Measurements from ENCODE around the gene SCAMP1.
"Not testable (repeated sequence)": the region's sequence is repeated elsewhere in the genome, so short reads cannot be mapped to it uniquely, and the experiment has no call there.

The SCAMP1 gene

DNA sequence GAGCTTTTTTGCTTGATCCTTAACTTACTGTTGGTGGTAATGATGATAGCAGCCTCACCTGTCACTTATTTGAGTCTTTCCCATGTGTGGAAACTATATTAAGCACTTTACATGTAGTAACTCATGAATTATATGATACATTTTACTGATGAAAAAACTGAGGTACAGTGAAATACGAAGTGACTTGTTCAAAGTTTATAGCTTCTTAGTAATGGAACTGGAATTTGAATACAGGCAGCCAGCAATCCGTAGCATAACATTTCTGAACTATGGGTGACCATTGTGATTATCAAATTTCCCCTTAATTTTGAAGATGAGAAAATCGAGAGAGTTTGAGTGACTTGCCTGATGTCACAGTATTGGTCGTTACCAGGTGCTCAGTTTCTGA, 17.3 kb downstream of the SCAMP1 start:
- CTCF ChIA-PET = no interaction called here

DNA sequence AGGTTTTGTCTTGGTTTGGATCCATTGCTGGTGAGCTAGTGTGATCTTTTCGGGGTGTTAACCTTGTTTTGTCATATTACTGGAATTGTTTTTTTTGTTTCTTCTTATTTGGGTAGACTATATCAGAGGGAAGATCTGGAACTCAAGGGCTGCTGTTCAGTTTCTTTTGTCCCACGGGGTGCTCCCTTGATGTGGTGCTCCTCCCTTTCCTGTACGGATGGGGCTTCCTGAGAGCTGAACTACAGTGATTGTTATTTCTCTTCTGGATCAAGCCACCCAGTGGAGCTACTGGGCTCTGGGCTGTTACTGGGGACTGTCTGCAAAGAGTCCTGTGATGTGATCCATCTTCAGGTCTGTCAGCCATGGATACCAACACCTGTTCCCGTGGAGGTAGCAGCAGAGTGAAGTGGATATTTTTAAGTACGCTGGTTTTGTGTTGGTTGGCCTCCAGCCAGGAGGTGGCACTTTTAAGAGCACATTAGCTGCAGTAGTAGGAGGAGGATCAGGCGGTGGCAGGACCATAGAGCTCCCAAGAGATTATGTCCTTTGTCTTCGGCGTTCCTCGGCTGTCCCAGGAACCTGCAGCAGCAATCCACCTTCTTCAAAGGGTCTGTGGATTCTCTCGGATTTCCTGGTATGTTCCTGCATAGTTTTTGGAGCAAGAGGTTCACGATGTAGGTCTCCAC, 27.2 kb downstream of the SCAMP1 start:
- ChIA-PET POLR2A (no interaction called here), CTCF (no interaction called here)
- H3K4me3 ChIP-seq (ENCODE audit: low read depth, low read length) = no peak overlapping the region
- TF ChIP-seq, protein P1, sequence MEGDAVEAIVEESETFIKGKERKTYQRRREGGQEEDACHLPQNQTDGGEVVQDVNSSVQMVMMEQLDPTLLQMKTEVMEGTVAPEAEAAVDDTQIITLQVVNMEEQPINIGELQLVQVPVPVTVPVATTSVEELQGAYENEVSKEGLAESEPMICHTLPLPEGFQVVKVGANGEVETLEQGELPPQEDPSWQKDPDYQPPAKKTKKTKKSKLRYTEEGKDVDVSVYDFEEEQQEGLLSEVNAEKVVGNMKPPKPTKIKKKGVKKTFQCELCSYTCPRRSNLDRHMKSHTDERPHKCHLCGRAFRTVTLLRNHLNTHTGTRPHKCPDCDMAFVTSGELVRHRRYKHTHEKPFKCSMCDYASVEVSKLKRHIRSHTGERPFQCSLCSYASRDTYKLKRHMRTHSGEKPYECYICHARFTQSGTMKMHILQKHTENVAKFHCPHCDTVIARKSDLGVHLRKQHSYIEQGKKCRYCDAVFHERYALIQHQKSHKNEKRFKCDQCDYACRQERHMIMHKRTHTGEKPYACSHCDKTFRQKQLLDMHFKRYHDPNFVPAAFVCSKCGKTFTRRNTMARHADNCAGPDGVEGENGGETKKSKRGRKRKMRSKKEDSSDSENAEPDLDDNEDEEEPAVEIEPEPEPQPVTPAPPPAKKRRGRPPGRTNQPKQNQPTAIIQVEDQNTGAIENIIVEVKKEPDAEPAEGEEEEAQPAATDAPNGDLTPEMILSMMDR (IDR thresholded peaks at IDR 0.05; ENCODE audit: insufficient read depth, low read length, missing control alignments) = no peak
- DNase-seq (ENCODE audit: low read depth, low spot score) = no peak

More for the DNA sequence above, 17.3 kb downstream of the SCAMP1 start:
- POLR2A ChIA-PET = no interaction called here
- TF ChIP-seq, protein P1 (IDR thresholded peaks at IDR 0.05; ENCODE audit: insufficient read depth, low read length, missing control alignments) = no peak
- no peak for DNase-seq (ENCODE audit: low read depth, low spot score)
- H3K4me3 ChIP-seq (ENCODE audit: low read depth, low read length) = no peak overlapping the region

DNA sequence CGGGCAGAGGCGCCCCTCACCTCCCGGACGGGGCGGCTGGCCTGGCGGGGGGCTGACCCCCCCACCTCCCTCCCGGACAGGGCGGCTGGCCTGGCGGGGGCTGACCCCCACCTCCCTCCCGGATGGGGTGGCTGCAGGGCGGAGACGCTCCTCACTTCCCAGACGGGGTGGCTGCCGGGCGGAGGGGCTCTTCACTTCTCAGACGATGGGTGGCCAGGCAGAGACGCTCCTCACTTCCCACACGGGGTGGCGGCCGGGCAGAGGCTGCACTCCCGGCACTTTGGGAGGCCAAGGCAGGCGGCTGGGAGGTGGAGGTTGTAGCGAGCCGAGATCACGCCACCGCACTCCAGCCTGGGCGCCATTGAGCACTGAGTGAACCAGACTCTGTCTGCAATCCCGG, 30.9 kb downstream of the SCAMP1 start:
- CTCF ChIA-PET; DNase-seq (ENCODE audit: low read depth, low spot score); H3K4me3 ChIP-seq (ENCODE audit: low read depth, low read length); POLR2A ChIA-PET: not testable (repeated sequence)

DNA sequence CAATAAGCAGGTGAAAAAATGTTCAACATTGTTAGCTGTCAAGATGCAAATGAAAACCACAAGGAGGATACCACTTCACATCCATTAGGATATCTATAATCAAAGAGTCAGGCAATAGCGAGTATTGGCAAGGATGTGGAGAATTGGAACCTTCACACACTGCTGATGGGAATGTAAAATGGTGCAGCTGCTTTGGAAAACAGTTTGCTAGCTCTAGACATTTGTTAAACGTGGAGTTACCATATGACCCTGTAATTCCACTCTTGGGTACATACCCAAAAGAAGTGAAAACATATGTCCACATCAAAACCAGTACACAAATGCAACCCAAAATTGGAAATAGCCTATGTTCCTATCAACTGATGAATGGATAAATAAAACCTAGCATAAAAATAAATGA, 37.4 kb downstream of the SCAMP1 start:
- no peak for DNase-seq (ENCODE audit: low read depth, low spot score)
- ChIA-PET POLR2A (no interaction called here), CTCF (interaction anchor here (0.9 kb wide), 1 partner anchor 27 kb away, joined by 3 read pairs; no protein-coding TSS in a partner anchor)
- TF ChIP-seq, protein P1 (IDR thresholded peaks at IDR 0.05; ENCODE audit: insufficient read depth, low read length, missing control alignments) = no peak
- no peak overlapping the region for H3K4me3 ChIP-seq (ENCODE audit: low read depth, low read length)

DNA sequence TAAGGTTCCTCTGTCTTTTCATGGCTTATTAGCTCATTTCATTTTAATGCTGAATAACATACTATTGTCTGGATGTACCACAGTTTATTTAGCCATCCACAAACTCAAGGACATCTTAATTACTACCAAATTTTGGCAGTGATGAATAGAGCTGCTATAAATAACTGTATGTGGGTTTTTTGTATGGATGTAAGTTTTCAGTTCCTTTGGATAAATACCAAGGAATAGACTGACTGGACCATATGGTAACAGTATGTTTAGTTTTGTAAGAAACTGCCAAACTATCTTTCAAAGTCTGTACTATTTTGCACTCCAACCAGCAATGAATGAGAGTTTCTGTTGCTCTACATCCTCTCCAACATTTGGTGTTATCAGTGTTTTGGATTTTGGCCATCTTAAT, 38.7 kb downstream of the SCAMP1 start:
- TF ChIP-seq, protein P1 (IDR thresholded peaks at IDR 0.05; ENCODE audit: insufficient read depth, low read length, missing control alignments) = no peak
- DNase-seq (ENCODE audit: low read depth, low spot score) = no peak
- ChIA-PET POLR2A (no interaction called here), CTCF (no interaction called here)
- H3K4me3 ChIP-seq (ENCODE audit: low read depth, low read length) = no peak overlapping the region

DNA sequence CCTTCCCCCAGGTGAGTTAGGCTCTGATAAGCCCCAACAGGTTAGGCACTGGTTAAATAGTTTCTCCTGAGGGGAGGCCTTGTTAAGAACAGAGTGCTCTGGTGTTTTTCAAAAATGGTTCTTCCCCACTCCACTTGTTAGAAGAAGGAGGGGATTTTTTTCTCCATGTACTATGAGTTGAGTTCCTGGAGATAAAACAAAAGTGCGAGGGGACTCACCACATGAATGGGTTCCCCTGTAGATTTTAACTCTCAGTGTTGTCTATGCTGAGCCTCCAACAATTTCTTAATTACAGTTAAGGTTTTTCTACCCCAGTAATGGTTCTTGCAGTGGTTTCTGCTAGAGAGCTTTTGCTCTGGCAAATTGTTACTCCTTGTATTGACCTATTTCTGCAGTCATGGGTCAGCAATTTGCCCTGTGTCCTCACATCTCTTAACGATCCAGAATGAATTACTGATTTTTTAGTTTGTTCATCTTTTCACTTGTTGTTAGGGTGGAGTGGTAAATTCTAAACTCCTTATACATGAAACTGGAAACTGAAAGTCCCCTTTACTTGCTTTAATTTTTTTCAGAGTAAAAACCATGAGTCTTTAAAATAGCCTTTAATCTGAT, 44.4 kb downstream of the SCAMP1 start:
- H3K4me3 ChIP-seq (ENCODE audit: low read depth, low read length) = no peak overlapping the region
- CTCF ChIA-PET = no interaction called here
- POLR2A ChIA-PET = no interaction called here

More for the DNA sequence above, 44.4 kb downstream of the SCAMP1 start:
- TF ChIP-seq, protein P1 (IDR thresholded peaks at IDR 0.05; ENCODE audit: insufficient read depth, low read length, missing control alignments) = no peak
- no peak for DNase-seq (ENCODE audit: low read depth, low spot score)

All from AG04449 (cell line).